ENCODE measurements around the gene BBS10. TPM values are rescaled to one million over a fixed set of nuclear protein-coding genes. Genes with fewer than 3 reads are reported as not detected.
A peak's percentile ranks its signal among the peaks of the same experiment; 100 is the strongest.

The BBS10 gene
- total and polyA plus RNA-seq, 2 of the 4 experiments (the other 2 are of a cell fraction), result 4.9 to 10.0 TPM

- no TSS peak for BruUV-seq (replicated peaks)
- Histone ChIP-seq H3K4me1 (ENCODE audit: control insufficient read depth, insufficient read depth, low read length) (peaks cover 6% of the 10 kb centered on the region; the same call in 1 of the 2 replicates), H4K20me1 (ENCODE audit: insufficient read depth, low read length) (no peaks in the 10 kb centered on the region), H2AK9ac (replicated peaks; ENCODE audit: low read depth, low read length, poor library complexity) (no peak overlapping the region), H4K8ac (ENCODE audit: low read depth in 2 of 2, low read length in 2 of 2) (no peak overlapping the region), H3K9ac (ENCODE audit: low read depth, low read length) (no peak overlapping the region), H4K91ac (ENCODE audit: insufficient read depth, low read depth, low read length) (no peak overlapping the region), H3K18ac (ENCODE audit: low read depth, low read length) (peak overlapping the region; percentile 63; the same call in 1 of the 2 replicates), H2BK5ac (ENCODE audit: low read depth, low read length, poor library complexity, severe bottlenecking) (no peak overlapping the region), H2BK15ac (ENCODE audit: low read depth, low read length) (no peak overlapping the region), H3K9me3 (ENCODE audit: control insufficient read depth, insufficient read depth, low read length) (no peaks in the 10 kb centered on the region), H3K4ac (ENCODE audit: low read depth, low read length) (no peak overlapping the region), H2AK5ac (ENCODE audit: low read depth, low read length) (no peak overlapping the region), H3K27me3 (ENCODE audit: control insufficient read depth, insufficient read depth, low read length) (no peaks in the 10 kb centered on the region), H3K14ac (replicated peaks; ENCODE audit: low read depth, low read length) (no peak overlapping the region; the same call in 1 of the 2 replicates), H3K56ac (ENCODE audit: extremely low read depth, insufficient read depth, low read length) (no peak overlapping the region), H3K9me1 (ENCODE audit: insufficient read depth, low read length) (peaks cover 2% of the 10 kb centered on the region; the same call in 1 of the 2 replicates), H3K36me3 (ENCODE audit: control insufficient read depth, insufficient read depth, low read length) (no peaks in the 10 kb centered on the region), H3K27ac (ENCODE audit: insufficient read depth, low read length) (no peak overlapping the region), H2BK20ac (ENCODE audit: low read depth, low read length) (peak overlapping the region; percentile 25; the same call in 1 of the 2 replicates), H2AFZ (replicated peaks; ENCODE audit: low read length, poor library complexity) (no peak overlapping the region), H2BK120ac (ENCODE audit: low read depth, low read length) (no peak overlapping the region), H4K5ac (ENCODE audit: low read depth, low read length) (no peak overlapping the region), H3K4me2 (ENCODE audit: low read depth, low read length) (peak overlapping the region; percentile 16; the same call in 1 of the 2 replicates), H3K23ac (ENCODE audit: low read depth, low read length) (no peak overlapping the region), H3K4me3 (ENCODE audit: insufficient read depth, low read depth, low read length) (no peak overlapping the region), H3K79me1 (ENCODE audit: low read depth in 1 of 2, low read length in 2 of 2) (no peaks in the 10 kb centered on the region)
- in situ Hi-C loops (cut with MboI; ENCODE audit: low sequenced_read_pairs) (no loop called here), dilution Hi-C loops (cut with HindIII; ENCODE audit: low sequenced_read_pairs, unreplicated experiment) (no loop called here), intact Hi-C loops (cut with micrococcal nuclease) (no loop called here)
- peak; percentile 51 for DNase-seq
- no peak for TF ChIP-seq RFX5 (IDR thresholded peaks at IDR 0.05; ENCODE audit: low read depth, low read length)
- TF ChIP-seq SMC3 (IDR thresholded peaks at IDR 0.05; ENCODE audit: low read depth, low read length), result no peak
- TF ChIP-seq BHLHE40 (IDR thresholded peaks at IDR 0.05; ENCODE audit: low read depth, low read length), result no peak
- TF ChIP-seq RAD21 (IDR thresholded peaks at IDR 0.05; ENCODE audit: low read length), result no peak
- TF ChIP-seq CHD1 (IDR thresholded peaks at IDR 0.05; ENCODE audit: low read depth, low read length), result no peak
- no peak for TF ChIP-seq MXI1 (IDR thresholded peaks at IDR 0.05; ENCODE audit: borderline replicate concordance, low read depth, low read length)
- TF ChIP-seq FOS (IDR thresholded peaks at IDR 0.05; ENCODE audit: low read depth, low read length), result no peak
- TF ChIP-seq NFE2L2 (IDR thresholded peaks at IDR 0.05; ENCODE audit: low read depth, low read length), result no peak
- ATAC-seq (ENCODE audit: low read depth), result peak; percentile 72
- POLR2A ChIA-PET (ENCODE audit: unreplicated experiment), result no interaction called here
- no CpG with 5 or more reads among the region's 3 CpGs for WGBS, 2 experiments (ENCODE audit: extremely low coverage in 2 of 2, insufficient read length in 1 of 2)
- CTCF ChIA-PET, result no interaction called here
Observed at GRCh38 chr12:76311796-76312195, 36.4 kb downstream of the BBS10 start.
